ENCODE results near the gene RNASE9. TPM values are rescaled to one million over a fixed set of nuclear protein-coding genes. Genes with fewer than 3 reads are reported as not detected.
"Not testable (repeated sequence)": the region's sequence is repeated elsewhere in the genome, so short reads cannot be mapped to it uniquely, and the experiment has no call there.

RNASE9 gene
- not detected in 2 replicates for total RNA-seq (2014; rRNA removed; shearing (Covaris generic))

GRCh38 chr14:20560961-20561360 lies at the start of gene RNASE9:
Gene RNASE9, minus strand, starts transcription at chr14:20561047.
- H3K4me1 ChIP-seq (replicated peaks) = no peaks in the 10 kb centered on the region
- no peaks in the 10 kb centered on the region for H3K9me3 ChIP-seq (replicated peaks)
- H3K4me3 ChIP-seq = no peak within 1 kb of the TSS
- DNase-seq (ENCODE audit: low read depth in 1 of 2, low spot score in 2 of 2) = no peak
- no peaks in the 10 kb centered on the region for H3K36me3 ChIP-seq
- H3K27ac ChIP-seq = no peak within 1 kb of the TSS
- no peaks in the 10 kb centered on the region for H3K27me3 ChIP-seq (replicated peaks)

- no peak overlapping the region for H3K27ac ChIP-seq
- H3K4me3 ChIP-seq = peak overlapping the region; percentile 57
- peak; percentile 74 to 87 for DNase-seq (ENCODE audit: low read depth in 1 of 2, low spot score in 2 of 2)
- no peaks in the 10 kb centered on the region for H3K36me3 ChIP-seq
- peaks cover 15% of the 10 kb centered on the region for H3K4me1 ChIP-seq (replicated peaks)
- no peaks in the 10 kb centered on the region for H3K9me3 ChIP-seq (replicated peaks)
- no peaks in the 10 kb centered on the region for H3K27me3 ChIP-seq (replicated peaks)
These were observed 49.3 kb upstream of the RNASE9 start for GRCh38 chr14:20610002-20610765.

- Histone ChIP-seq H3K36me3 (no peaks in the 10 kb centered on the region), H3K27me3 (replicated peaks) (no peaks in the 10 kb centered on the region), H3K27ac (no peak overlapping the region), H3K9me3 (replicated peaks) (no peaks in the 10 kb centered on the region), H3K4me3 (peak overlapping the region; percentile 57), H3K4me1 (replicated peaks) (peaks cover 10% of the 10 kb centered on the region)
- peak; percentile 66 to 94 for DNase-seq (ENCODE audit: low read depth in 1 of 2, low spot score in 2 of 2)
These were observed 48.6 kb upstream of the RNASE9 start for GRCh38 chr14:20609215-20610001.

GRCh38 chr14:20608383-20609110 lies 47.7 kb upstream of the RNASE9 start:
- DNase-seq (ENCODE audit: low read depth in 1 of 2, low spot score in 2 of 2) = no peak
- Histone ChIP-seq H3K36me3 (no peaks in the 10 kb centered on the region), H3K27ac (no peak overlapping the region), H3K9me3 (replicated peaks) (no peaks in the 10 kb centered on the region), H3K4me1 (replicated peaks) (peaks cover 10% of the 10 kb centered on the region), H3K4me3 (no peak overlapping the region), H3K27me3 (replicated peaks) (no peaks in the 10 kb centered on the region)

GRCh38 chr14:20607617-20608016 lies 46.8 kb upstream of the RNASE9 start:
- Histone ChIP-seq H3K27ac (no peak overlapping the region), H3K27me3 (replicated peaks) (no peaks in the 10 kb centered on the region), H3K9me3 (replicated peaks) (no peaks in the 10 kb centered on the region), H3K36me3 (no peaks in the 10 kb centered on the region), H3K4me1 (replicated peaks) (peaks cover 6% of the 10 kb centered on the region), H3K4me3 (no peak overlapping the region)
- no peak for DNase-seq (ENCODE audit: low read depth in 1 of 2, low spot score in 2 of 2)

- H3K27ac ChIP-seq = no peak overlapping the region
- H3K4me1 ChIP-seq (replicated peaks) = peaks cover 4% of the 10 kb centered on the region
- H3K36me3 ChIP-seq = no peaks in the 10 kb centered on the region
- no peak for DNase-seq (ENCODE audit: low read depth in 1 of 2, low spot score in 2 of 2)
- no peaks in the 10 kb centered on the region for H3K27me3 ChIP-seq (replicated peaks)
- H3K9me3 ChIP-seq (replicated peaks) = no peaks in the 10 kb centered on the region
- H3K4me3 ChIP-seq = no peak overlapping the region
These were observed 46.0 kb upstream of the RNASE9 start for GRCh38 chr14:20606902-20607242.

- Histone ChIP-seq H3K9me3 (replicated peaks) (no peaks in the 10 kb centered on the region), H3K27me3 (replicated peaks) (no peaks in the 10 kb centered on the region), H3K36me3 (no peaks in the 10 kb centered on the region), H3K4me1 (replicated peaks) (peaks cover 4% of the 10 kb centered on the region), H3K4me3 (no peak overlapping the region), H3K27ac (no peak overlapping the region)
- no peak for DNase-seq (ENCODE audit: low read depth in 1 of 2, low spot score in 2 of 2)
These were observed 45.5 kb upstream of the RNASE9 start for GRCh38 chr14:20606190-20606901.

- no peaks in the 10 kb centered on the region for H3K36me3 ChIP-seq
- no peak for DNase-seq (ENCODE audit: low read depth in 1 of 2, low spot score in 2 of 2)
- no peaks in the 10 kb centered on the region for H3K27me3 ChIP-seq (replicated peaks)
- H3K4me1 ChIP-seq (replicated peaks) = no peaks in the 10 kb centered on the region
- no peak overlapping the region for H3K4me3 ChIP-seq
- H3K9me3 ChIP-seq (replicated peaks) = no peaks in the 10 kb centered on the region
- no peak overlapping the region for H3K27ac ChIP-seq
These were observed 43.2 kb upstream of the RNASE9 start for GRCh38 chr14:20603813-20604690.

GRCh38 chr14:20602583-20602982 lies 41.7 kb upstream of the RNASE9 start:
- Histone ChIP-seq H3K36me3 (no peaks in the 10 kb centered on the region), H3K27me3 (replicated peaks) (no peaks in the 10 kb centered on the region), H3K4me3 (no peak overlapping the region), H3K9me3 (replicated peaks) (no peaks in the 10 kb centered on the region), H3K27ac (no peak overlapping the region), H3K4me1 (replicated peaks) (no peaks in the 10 kb centered on the region)
- DNase-seq (ENCODE audit: low read depth in 1 of 2, low spot score in 2 of 2) = no peak

GRCh38 chr14:20601522-20601921 lies 40.7 kb upstream of the RNASE9 start:
- H3K27me3 ChIP-seq (replicated peaks) = no peaks in the 10 kb centered on the region
- no peak for DNase-seq (ENCODE audit: low read depth in 1 of 2, low spot score in 2 of 2)
- H3K9me3 ChIP-seq (replicated peaks) = no peaks in the 10 kb centered on the region
- H3K36me3 ChIP-seq = no peaks in the 10 kb centered on the region
- H3K4me1 ChIP-seq (replicated peaks) = no peaks in the 10 kb centered on the region
- no peak overlapping the region for H3K4me3 ChIP-seq
- no peak overlapping the region for H3K27ac ChIP-seq

GRCh38 chr14:20597108-20597507 lies 36.3 kb upstream of the RNASE9 start:
- H3K27ac ChIP-seq = no peak overlapping the region
- H3K4me1 ChIP-seq (replicated peaks) = no peaks in the 10 kb centered on the region
- no peak overlapping the region for H3K4me3 ChIP-seq

GRCh38 chr14:20595726-20596125 lies 34.9 kb upstream of the RNASE9 start:
- not testable (repeated sequence) for H3K27ac ChIP-seq; H3K4me3 ChIP-seq; H3K36me3 ChIP-seq; DNase-seq (ENCODE audit: low read depth in 1 of 2, low spot score in 2 of 2); H3K4me1 ChIP-seq (replicated peaks); H3K9me3 ChIP-seq (replicated peaks)
- H3K27me3 ChIP-seq (replicated peaks) = peaks cover 15% of the 10 kb centered on the region; the same call in 1 of the 2 replicates

More at GRCh38 chr14:20597108-20597507, 36.3 kb upstream of the RNASE9 start:
- H3K9me3 ChIP-seq (replicated peaks) = no peaks in the 10 kb centered on the region
- no peak for DNase-seq (ENCODE audit: low read depth in 1 of 2, low spot score in 2 of 2)
- H3K36me3 ChIP-seq = no peaks in the 10 kb centered on the region
- H3K27me3 ChIP-seq (replicated peaks) = peaks cover 5% of the 10 kb centered on the region; the same call in 1 of the 2 replicates

Measured in SJSA1 (cell line).